IgD-negative memory B cell (primary cell): ENCODE measurements around the gene MIEN1. TPM values are rescaled to one million over a fixed set of nuclear protein-coding genes. Genes with fewer than 3 reads are reported as not detected.
"Not testable (repeated sequence)": the region's sequence is repeated elsewhere in the genome, so short reads cannot be mapped to it uniquely, and the experiment has no call there.

ENCODE experiments used
- H3K27ac Mint-ChIP-seq, 3 donors: one replicate each; pipeline ENCODE4 v1.8.0; 2020 to 2022; ENCODE audit warnings: mild to moderate bottlenecking in 3 of 3, mixed read lengths in 3 of 3, moderate library complexity in 1 of 3
- H3K27me3 Mint-ChIP-seq: one replicate; pipeline ENCODE4 v1.8.0; 2021; ENCODE audit warnings: mixed read lengths
- H3K36me3 Mint-ChIP-seq: one replicate; pipeline ENCODE4 v1.8.0; 2020; ENCODE audit warnings: mild to moderate bottlenecking, mixed read lengths
- H3K4me1 Mint-ChIP-seq, 3 donors: one replicate each; pipeline ENCODE4 v1.8.0; 2020 to 2022; ENCODE audit warnings: mixed read lengths in 3 of 3, mild to moderate bottlenecking in 1 of 3
- H3K4me3 Mint-ChIP-seq, 4 donors: one replicate each; pipeline ENCODE4 v1.8.0; 2020 to 2022; ENCODE audit warnings: mild to moderate bottlenecking in 4 of 4, mixed read lengths in 4 of 4, moderate library complexity in 3 of 4
- H3K9me3 Mint-ChIP-seq, 3 donors: one replicate each; pipeline ENCODE4 v1.8.0; 2020 to 2021; ENCODE audit warnings: mixed read lengths in 3 of 3, mild to moderate bottlenecking in 1 of 3
- polyA plus RNA-seq: library from polyadenylated mRNA; unstranded; fragments of 300-500 nt; fragmentation: Illumina TruSeq; gene quantifications from one replicate; pipeline ENCODE4 v1.2.3, GENCODE V29; 2021

Gene MIEN1, protein sequence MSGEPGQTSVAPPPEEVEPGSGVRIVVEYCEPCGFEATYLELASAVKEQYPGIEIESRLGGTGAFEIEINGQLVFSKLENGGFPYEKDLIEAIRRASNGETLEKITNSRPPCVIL
- 113 TPM for polyA plus RNA-seq

GRCh38 chr17:39730095-39730921, at the start of gene MIEN1:
Gene MIEN1 (minus strand): TSS chr17:39730532. CDS start chr17:39730495, 37 bp downstream.
- H3K4me3 Mint-ChIP-seq: peak within 1 kb of the TSS; percentile 85 to 95 (median 93)
- peaks cover 7 to 10% (median 8%) of the 10 kb centered on the region in 3 donors for H3K4me1 Mint-ChIP-seq
- H3K9me3 Mint-ChIP-seq: no peaks in the 10 kb centered on the region
- H3K27ac Mint-ChIP-seq: peak within 1 kb of the TSS; percentile 88 to 91 (median 89)
- peaks cover 10% of the 10 kb centered on the region for H3K36me3 Mint-ChIP-seq
- H3K27me3 Mint-ChIP-seq: no peaks in the 10 kb centered on the region

DNA sequence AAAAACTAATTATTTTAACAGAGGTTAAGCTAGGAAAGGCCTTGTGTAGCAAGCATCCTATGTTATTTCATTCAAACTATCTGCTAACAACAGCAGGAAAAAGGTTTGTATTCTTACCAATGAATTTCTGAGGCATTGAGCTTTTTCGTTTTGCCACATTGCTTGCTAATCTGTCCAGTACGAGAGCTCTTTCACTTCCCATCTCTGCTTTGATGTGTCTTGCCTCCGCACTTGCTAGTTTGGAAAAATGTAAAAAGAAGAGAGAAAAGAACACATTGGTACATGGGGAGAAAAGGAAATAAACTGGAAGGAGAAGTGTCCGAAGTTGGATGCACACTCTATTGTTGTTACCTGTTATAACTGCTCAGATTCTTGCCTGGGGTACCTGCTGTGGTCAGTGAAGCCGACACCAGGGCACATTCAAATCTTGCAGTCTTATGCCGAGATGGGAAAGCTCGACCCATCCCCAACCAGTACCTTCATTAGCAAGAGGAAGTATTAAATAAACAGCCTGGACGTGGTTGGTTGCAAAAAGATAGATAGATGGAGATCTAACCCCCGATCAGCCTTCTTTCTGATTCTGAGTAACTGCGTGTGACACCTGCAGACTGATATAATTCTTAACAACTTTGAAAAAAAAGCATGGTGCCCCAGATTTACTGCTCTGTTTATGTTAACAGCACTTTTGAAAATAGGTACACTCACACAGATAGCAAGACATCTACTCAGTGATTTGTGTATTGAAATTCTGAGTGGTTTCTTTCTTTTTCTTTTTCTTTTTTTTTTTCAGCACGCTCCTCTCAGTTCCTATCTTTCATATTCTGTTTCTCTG, 47.4 kb upstream of the MIEN1 start:
- H3K27me3 Mint-ChIP-seq: no peaks in the 10 kb centered on the region
- peak overlapping the region; percentile 78 to 98 (median 93) for H3K27ac Mint-ChIP-seq
- peak overlapping the region; percentile 90 to 96 (median 94) for H3K4me3 Mint-ChIP-seq
- H3K4me1 Mint-ChIP-seq: peaks cover 54 to 66% (median 58%) of the 10 kb centered on the region in 3 donors
- H3K9me3 Mint-ChIP-seq: no peaks in the 10 kb centered on the region
- peaks cover 24% of the 10 kb centered on the region for H3K36me3 Mint-ChIP-seq

GRCh38 chr17:39776252-39776651, 45.9 kb upstream of the MIEN1 start:
- Mint-ChIP-seq H3K9me3 (no peaks in the 10 kb centered on the region), H3K4me1 (peaks cover 57 to 67% (median 58%) of the 10 kb centered on the region in 3 donors), H3K27me3 (no peaks in the 10 kb centered on the region), H3K4me3 (peak overlapping the region; percentile 90 to 96 (median 94)), H3K27ac (peak overlapping the region; percentile 78 to 98 (median 91)), H3K36me3 (peaks cover 27% of the 10 kb centered on the region)

DNA sequence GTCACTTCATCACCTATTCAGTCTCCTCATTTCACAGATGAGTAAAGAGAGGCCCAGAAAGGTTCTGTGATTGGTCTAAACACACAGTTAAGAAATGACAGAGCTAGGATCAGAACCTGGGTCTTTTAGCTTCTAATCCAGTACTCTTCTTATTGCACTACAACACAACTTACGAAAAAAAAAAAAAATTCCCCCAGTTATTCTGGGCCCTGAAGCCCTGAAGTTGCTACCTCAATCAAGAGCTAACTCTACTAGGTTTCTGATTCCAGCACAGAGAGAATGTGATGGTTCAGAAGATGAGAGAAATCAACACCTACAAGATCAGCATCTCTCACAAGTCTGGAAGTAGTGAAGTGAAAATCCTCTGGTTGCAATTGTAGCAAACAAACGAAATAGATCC, 44.7 kb upstream of the MIEN1 start:
- Mint-ChIP-seq H3K27ac (peak overlapping the region; percentile 78 to 98 (median 91)), H3K36me3 (peaks cover 24% of the 10 kb centered on the region), H3K4me3 (peak overlapping the region; percentile 90 to 96 (median 94)), H3K9me3 (no peaks in the 10 kb centered on the region), H3K27me3 (no peaks in the 10 kb centered on the region), H3K4me1 (peaks cover 62 to 71% (median 63%) of the 10 kb centered on the region in 3 donors)

DNA sequence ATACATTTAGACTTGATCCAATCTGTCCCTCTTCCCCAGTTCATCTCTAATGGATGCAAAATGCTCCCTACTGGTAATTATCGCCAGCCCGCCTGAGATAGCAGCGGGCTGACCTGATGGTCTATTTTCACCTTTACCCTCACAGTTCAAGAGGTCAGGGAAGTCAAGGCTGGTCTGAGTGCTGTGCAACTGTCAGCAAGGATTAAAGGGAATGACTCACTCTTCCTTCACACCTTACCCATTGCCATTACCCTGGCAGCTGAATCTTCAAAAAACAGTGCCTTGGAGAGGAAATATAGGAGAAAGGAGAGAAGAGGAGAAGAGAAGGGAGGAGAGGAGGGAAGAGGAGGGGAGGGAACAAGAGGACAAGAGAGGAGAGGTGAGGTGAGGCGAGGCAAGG, 43.7 kb upstream of the MIEN1 start:
- H3K4me1 Mint-ChIP-seq: peaks cover 66 to 78% (median 73%) of the 10 kb centered on the region in 3 donors
- H3K9me3 Mint-ChIP-seq: no peaks in the 10 kb centered on the region
- H3K36me3 Mint-ChIP-seq: peaks cover 27% of the 10 kb centered on the region
- H3K27me3 Mint-ChIP-seq: no peaks in the 10 kb centered on the region
- H3K27ac Mint-ChIP-seq: peak overlapping the region; percentile 89 to 98 (median 96)
- peak overlapping the region; percentile 56 to 96 (median 94) for H3K4me3 Mint-ChIP-seq

- Mint-ChIP-seq H3K36me3 (peaks cover 28% of the 10 kb centered on the region), H3K9me3 (no peaks in the 10 kb centered on the region), H3K27me3 (no peaks in the 10 kb centered on the region), H3K27ac (peak overlapping the region; percentile 89 to 98 (median 96)), H3K4me1 (peaks cover 66 to 80% (median 75%) of the 10 kb centered on the region in 3 donors), H3K4me3 (peak overlapping the region; percentile 56 to 94 (median 80))
Observed at GRCh38 chr17:39772987-39773934, 42.9 kb upstream of the MIEN1 start.

DNA sequence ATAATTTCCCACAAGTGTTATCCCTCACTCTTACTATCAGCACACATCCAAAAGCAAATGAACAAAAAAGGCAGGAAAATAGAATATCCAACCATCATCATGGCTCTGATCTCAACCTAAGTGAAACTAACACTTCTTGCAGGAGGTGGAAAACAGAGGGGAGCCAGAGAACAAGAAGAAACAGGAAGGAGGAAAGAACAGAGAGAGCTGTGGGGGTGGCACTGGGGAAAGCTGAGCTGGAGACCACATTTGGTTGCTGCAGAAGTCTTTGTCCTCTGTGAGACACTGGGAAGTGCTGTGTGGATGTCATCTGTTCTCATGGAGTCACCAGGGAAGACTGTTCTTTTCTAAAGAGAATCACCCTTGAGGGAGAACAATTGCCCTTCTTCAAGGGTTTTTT, 42.1 kb upstream of the MIEN1 start:
- Mint-ChIP-seq H3K27ac (peak overlapping the region; percentile 89 to 98 (median 96)), H3K36me3 (peaks cover 23% of the 10 kb centered on the region), H3K9me3 (no peaks in the 10 kb centered on the region), H3K27me3 (no peaks in the 10 kb centered on the region), H3K4me1 (peaks cover 67 to 77% (median 73%) of the 10 kb centered on the region in 3 donors), H3K4me3 (peak overlapping the region; percentile 56 to 94 (median 78))

DNA sequence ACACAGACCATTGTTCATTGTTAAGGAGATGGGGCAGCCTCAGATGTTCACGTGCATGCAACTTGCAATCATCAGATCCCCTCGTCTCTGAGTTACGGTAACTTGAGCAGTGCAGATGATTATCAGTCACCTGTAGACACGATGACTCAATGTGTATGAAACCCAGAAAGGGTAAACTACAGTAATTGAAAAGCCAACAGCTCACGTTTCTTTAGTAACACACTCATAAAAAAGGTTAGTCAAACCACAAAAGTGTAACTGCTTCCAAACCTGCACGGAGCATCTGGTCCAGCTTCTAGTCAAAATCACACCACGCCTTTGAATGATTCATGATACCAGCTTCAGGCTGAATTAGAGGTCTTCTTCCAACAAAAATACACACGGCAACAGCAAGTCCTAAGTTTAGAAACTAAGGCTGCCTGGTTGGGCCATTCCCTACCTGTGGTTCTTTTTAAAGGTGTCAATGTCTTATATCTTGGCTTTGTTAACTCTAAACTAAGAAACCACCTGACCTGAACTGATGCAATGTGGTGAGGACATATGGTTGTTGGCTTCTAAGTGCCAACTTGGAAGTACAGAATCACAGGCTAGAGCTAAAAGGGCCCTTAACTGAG, 39.7 kb upstream of the MIEN1 start:
- peaks cover 21% of the 10 kb centered on the region for H3K36me3 Mint-ChIP-seq
- H3K4me3 Mint-ChIP-seq: peak overlapping the region; percentile 54 to 91 (median 72)
- no peaks in the 10 kb centered on the region for H3K27me3 Mint-ChIP-seq
- peak overlapping the region; percentile 87 to 98 (median 89) for H3K27ac Mint-ChIP-seq
- H3K9me3 Mint-ChIP-seq: no peaks in the 10 kb centered on the region
- H3K4me1 Mint-ChIP-seq: peaks cover 75 to 88% (median 81%) of the 10 kb centered on the region in 3 donors

DNA sequence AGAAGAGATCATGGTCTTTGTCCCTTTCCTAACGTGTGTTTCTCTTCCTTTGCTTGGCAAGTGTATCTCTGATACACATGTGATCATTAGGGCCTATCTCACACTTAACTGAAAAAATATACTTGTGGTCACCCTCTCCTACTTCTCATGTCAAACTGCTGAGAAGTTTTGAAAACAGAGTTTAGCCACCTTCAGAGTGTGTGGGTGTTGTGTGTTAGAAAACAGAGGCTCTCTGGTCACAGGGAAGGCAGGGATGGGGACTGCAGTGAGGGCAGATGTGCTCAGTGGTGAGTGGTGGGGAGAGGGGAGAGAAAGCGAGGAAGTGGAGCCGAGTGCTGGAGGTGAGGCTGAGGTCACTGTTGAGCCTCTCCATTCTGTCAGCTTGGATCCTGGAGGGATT, 36.8 kb upstream of the MIEN1 start:
- no peaks in the 10 kb centered on the region for H3K27me3 Mint-ChIP-seq
- H3K9me3 Mint-ChIP-seq: no peaks in the 10 kb centered on the region
- H3K4me1 Mint-ChIP-seq: peaks cover 60 to 74% (median 73%) of the 10 kb centered on the region in 3 donors
- peaks cover 13% of the 10 kb centered on the region for H3K36me3 Mint-ChIP-seq
- H3K4me3 Mint-ChIP-seq: peak overlapping the region in 3 of 4 donors; percentile 43 to 86 (median 74)
- H3K27ac Mint-ChIP-seq: peak overlapping the region; percentile 70 to 90 (median 76)

DNA sequence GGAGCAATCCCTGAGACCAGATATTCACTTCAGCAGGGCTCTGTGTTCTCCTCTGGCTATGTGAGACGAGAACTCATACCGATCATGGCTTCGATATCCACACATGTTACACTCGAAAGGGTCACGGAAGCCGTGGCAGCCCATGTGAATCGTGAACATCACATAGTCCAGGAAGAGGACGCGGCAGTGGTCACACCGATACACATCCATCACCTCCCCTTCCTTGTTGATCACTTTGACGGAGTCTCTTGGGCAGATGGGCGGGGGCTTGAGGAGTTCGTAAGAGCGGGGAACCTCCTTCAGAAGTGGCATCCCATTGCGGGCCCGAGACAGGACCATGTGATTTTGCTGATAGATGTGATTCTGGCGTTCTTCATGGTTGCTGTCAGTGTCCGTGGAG, 35.4 kb upstream of the MIEN1 start:
- peak overlapping the region in 2 of 4 donors; percentile 43 to 74 for H3K4me3 Mint-ChIP-seq
- peaks cover 11% of the 10 kb centered on the region for H3K36me3 Mint-ChIP-seq
- no peaks in the 10 kb centered on the region for H3K27me3 Mint-ChIP-seq

GRCh38 chr17:39765175-39765574, 34.8 kb upstream of the MIEN1 start:
- peaks cover 11% of the 10 kb centered on the region for H3K36me3 Mint-ChIP-seq
- H3K27me3 Mint-ChIP-seq: no peaks in the 10 kb centered on the region
- no peaks in the 10 kb centered on the region for H3K9me3 Mint-ChIP-seq
- H3K4me1 Mint-ChIP-seq: peaks cover 47 to 60% (median 54%) of the 10 kb centered on the region in 3 donors
- peak overlapping the region; percentile 70 to 91 (median 90) for H3K27ac Mint-ChIP-seq
- peak overlapping the region in 3 of 4 donors; percentile 5 to 71 (median 18) for H3K4me3 Mint-ChIP-seq

More for the DNA sequence above, 35.4 kb upstream of the MIEN1 start:
- no peaks in the 10 kb centered on the region for H3K9me3 Mint-ChIP-seq
- H3K27ac Mint-ChIP-seq: peak overlapping the region; percentile 70 to 91 (median 90)
- H3K4me1 Mint-ChIP-seq: peaks cover 52 to 66% (median 60%) of the 10 kb centered on the region in 3 donors

DNA sequence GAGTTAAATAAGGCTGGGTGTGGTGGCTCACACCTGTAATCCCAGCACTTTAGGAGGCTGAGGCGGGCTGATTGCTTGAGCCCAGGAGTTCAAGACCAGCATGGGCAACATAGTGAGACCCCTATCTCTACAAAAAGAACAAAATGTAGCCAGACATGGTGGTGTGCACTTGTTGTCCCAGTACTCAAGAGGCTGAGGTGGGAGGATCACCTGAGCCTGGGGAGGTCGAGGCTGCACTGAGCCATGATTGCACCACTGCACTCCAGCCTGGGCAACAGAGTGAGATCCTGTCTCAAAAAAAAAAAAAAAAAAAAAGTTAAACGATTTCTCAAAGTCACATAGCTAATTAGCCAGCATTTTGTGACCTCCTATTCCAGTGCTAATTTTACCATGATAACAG, 33.8 kb upstream of the MIEN1 start:
- Mint-ChIP-seq H3K4me3 (peak overlapping the region in 1 of 4 donors; percentile 5), H3K27ac (peak overlapping the region in 2 of 3 donors; percentile 70 to 91), H3K4me1 (peaks cover 47 to 58% (median 52%) of the 10 kb centered on the region in 3 donors), H3K36me3 (peaks cover 10% of the 10 kb centered on the region)
- H3K27me3 Mint-ChIP-seq, H3K9me3 Mint-ChIP-seq: not testable (repeated sequence)

GRCh38 chr17:39763051-39763820, 32.9 kb upstream of the MIEN1 start:
- Mint-ChIP-seq H3K27ac (peak overlapping the region in 1 of 3 donors; percentile 40), H3K4me3 (peak overlapping the region in 1 of 4 donors; percentile 3), H3K4me1 (peaks cover 50 to 59% (median 55%) of the 10 kb centered on the region in 3 donors), H3K9me3 (no peaks in the 10 kb centered on the region), H3K27me3 (peaks cover under 1% of the 10 kb centered on the region), H3K36me3 (peaks cover 13% of the 10 kb centered on the region)
